ENCODE measurements around the gene NEU3.
"Not testable (repeated sequence)": the region's sequence is repeated elsewhere in the genome, so short reads cannot be mapped to it uniquely, and the experiment has no call there.

The NEU3 gene

GRCh38 chr11:74984070-74984469 lies 4.7 kb upstream of the NEU3 start:
- DNase-seq (ENCODE audit: low spot score): no peak

DNA sequence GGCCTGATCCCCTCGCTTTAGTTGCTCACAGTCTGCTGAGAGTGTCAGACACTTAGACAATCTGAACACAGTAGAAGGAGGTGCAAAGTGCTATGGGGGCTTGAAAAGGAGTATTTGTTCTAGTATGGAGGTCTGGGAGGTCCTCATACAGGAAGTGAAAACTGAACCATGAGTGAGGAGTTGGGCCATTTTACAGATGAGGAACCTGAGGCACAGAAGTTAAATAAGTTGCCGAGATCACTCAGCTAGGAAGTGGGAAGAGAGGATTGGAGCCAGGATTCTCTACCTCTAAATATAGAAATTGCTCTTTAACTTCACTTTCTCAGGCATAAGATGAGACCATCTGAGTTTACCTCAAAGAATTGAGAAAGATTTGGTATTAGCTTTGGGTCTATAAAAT lies 4.0 kb upstream of the NEU3 start:
- no peak for DNase-seq (ENCODE audit: low spot score)

DNA sequence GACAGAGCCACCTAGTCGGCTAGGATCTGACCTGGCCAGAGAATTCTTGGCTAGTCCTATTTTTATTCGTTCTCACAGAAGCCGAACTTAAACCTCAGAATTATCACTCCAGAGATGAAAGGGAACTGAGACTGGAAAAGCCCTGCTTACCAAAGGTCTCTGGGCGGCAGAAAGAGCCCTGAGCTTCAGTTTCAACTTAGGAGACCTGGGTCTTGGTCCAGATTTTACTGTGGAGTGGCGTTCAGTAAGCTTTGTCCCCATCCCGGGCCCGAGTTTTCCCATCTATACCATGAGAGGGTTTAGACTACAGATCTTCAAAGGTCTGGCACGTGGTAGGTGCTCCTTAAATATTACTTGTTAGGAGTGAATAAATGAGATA lies 516 bp downstream of the NEU3 start:
- DNase-seq (ENCODE audit: low spot score): peak; percentile 40

DNA sequence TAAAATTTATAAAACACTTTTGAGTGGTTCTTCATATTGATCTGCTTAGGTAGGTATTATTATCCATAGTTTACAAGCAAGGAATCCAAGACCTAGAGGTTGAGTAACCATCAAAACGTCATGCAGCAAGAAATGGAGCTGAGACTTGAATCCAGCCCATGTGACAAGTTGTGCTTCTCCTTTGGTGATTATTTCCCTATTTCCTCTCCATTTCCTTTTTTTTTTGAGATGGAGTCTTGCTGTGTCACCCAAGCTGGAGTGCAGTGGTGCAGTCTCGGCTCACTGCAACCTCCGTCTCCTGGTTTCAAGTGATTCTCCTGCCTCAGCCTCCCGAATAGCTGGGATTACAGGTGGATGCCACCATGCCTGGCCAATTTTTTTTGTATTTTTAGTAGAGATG lies 1.4 kb downstream of the NEU3 start:
- peak; percentile 27 for DNase-seq (ENCODE audit: low spot score)

DNA sequence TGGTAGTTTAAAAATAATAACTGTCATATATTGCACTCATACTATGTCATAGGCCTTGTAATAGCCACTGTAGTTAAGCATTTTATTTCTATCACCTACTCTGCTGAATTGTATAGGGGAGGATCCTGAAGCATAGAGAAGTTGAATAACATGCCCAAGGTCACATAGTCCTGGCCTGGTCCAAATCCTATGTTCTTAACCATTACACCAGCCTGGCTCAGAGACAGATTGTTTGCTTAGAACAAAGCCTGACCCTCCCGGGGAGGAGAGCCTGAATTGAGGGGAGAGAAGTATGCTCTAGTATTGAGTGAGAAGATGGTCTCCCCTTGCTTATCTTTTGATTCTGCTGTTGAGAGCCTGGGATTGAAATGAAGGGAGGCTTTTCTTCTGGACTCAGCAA lies 2.2 kb downstream of the NEU3 start:
- no peak for DNase-seq (ENCODE audit: low spot score)

DNA sequence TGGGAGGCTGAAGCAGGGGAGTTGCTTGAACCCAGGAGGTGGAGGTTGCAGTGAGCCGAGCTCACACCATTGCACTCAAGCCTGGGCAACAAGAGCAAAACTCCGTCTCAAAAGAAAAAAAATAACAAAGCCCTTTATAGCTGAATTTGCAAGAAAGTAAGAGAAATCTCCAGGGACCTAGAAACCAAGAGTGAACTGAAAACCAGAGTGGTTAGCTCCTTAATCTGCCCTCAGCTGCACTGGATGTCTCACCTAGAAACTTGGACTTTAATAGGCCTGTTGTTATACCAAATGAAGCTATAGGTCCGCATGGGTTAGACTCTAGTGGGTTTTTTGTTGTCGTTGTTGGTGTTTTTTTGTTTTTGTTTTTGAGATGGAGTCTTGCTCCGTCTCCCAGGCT lies 4.1 kb downstream of the NEU3 start:
- no peak for DNase-seq (ENCODE audit: low spot score)

- no peak for DNase-seq (ENCODE audit: low spot score)
Observed at GRCh38 chr11:75000975-75001354, 12.2 kb downstream of the NEU3 start.

GRCh38 chr11:75001686-75002085 lies 13.0 kb downstream of the NEU3 start:
- DNase-seq (ENCODE audit: low spot score): no peak

DNA sequence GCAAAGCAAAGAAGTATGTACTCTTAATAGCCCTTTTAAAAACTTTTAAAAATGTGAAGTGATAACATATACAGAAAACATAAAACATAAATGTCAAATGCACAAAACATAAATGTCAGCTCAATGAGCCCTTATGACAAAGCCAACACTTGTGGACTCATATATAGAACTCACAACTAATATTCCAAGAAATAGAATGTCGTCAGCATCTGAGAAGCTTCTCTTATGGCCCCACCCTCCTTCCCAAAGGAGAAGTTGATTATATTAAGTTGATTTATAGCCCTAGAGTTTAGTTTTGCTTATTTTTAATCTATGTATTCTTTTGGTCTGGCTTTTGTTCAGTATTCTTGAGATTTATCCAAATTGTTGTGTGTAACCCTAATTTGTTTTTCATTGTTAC lies 13.8 kb downstream of the NEU3 start:
- no peak for DNase-seq (ENCODE audit: low spot score)

DNA sequence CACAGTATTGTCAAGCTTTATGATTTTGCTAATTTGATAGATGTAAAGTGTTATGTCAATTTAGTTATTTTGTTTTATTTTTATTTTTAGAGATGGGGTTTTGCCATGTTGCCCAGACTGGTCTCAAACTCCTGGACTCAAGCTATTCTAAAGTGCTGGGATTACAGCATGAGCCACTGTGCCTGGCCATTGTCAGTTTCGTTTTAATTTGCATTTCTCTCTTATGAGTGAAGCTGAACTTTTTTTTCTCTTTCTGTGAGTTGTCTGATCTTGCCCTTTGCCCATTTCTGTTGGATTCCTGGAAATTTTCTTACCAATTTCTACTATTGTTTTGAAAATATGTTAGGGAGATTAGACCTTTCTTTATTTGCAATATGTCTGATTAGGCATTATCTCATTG lies 15.5 kb downstream of the NEU3 start:
- no peak for DNase-seq (ENCODE audit: low spot score)

GRCh38 chr11:75011357-75011756 lies 22.6 kb downstream of the NEU3 start:
- DNase-seq (ENCODE audit: low spot score): no peak

DNA sequence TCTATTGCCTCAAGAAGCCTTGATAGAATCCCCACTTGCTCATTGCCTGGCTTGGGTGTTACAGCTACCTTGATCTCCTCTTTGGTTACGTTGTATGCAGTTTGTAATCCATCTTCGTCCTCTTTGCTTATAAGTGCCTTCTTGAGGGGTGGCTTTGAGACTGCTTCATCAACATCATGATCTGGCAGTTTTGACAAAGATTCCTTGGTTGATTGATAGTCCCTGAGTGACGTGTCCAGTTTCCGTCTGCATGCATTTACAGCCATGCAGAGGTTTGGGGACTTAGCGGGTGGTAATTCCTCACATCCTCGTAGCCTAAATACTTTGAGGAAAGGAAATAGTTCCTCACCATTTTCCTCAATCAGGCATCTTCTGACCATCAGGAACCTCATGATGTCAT lies 23.1 kb downstream of the NEU3 start:
- no peak for DNase-seq (ENCODE audit: low spot score)

GRCh38 chr11:75013051-75013450 lies 24.3 kb downstream of the NEU3 start:
- peak; percentile 21 for DNase-seq (ENCODE audit: low spot score)

- peak; percentile 47 for DNase-seq (ENCODE audit: low spot score)
Observed at GRCh38 chr11:75014129-75014528, 25.4 kb downstream of the NEU3 start.

- DNase-seq (ENCODE audit: low spot score): not testable (repeated sequence)
Observed at GRCh38 chr11:75019200-75019599, 30.5 kb downstream of the NEU3 start.

- DNase-seq (ENCODE audit: low spot score): not testable (repeated sequence)
Observed at GRCh38 chr11:75020328-75020727, 31.6 kb downstream of the NEU3 start.

GRCh38 chr11:75022296-75022695 lies 33.6 kb downstream of the NEU3 start:
- no peak for DNase-seq (ENCODE audit: low spot score)

DNA sequence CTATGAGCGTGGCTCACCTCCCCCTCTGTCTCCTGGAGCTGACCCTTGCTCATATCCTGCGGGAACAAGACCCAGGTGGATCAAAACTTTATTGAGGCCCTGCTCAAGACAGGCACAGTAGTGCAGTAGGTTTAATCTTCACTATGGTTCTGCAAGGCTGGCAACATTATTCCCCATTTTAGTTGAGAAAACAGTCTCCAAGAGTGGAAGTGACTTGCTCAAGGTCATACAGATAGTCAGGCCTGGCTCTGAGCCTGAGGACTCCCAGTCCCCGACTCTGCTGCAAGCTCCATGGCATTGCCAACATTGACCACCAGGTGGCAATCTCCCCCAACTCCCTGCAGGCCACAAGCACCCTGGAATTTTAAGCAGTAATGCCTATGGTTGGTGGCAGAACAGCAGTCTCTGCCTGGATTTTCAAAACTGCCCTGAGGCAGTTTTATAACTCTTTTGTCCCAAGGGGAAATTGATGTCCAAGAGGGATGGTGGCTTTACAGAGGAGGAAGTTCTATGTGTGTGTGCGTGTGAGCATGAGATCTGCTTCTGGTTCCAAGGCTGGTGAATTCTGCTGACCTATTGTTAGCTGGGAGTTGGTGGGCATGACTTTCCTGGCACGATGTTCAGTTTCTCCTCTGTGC lies 34.1 kb downstream of the NEU3 start:
- peak; percentile 79 for DNase-seq (ENCODE audit: low spot score)

- DNase-seq (ENCODE audit: low spot score): no peak
Observed at GRCh38 chr11:75023446-75024067, 34.8 kb downstream of the NEU3 start.

DNA sequence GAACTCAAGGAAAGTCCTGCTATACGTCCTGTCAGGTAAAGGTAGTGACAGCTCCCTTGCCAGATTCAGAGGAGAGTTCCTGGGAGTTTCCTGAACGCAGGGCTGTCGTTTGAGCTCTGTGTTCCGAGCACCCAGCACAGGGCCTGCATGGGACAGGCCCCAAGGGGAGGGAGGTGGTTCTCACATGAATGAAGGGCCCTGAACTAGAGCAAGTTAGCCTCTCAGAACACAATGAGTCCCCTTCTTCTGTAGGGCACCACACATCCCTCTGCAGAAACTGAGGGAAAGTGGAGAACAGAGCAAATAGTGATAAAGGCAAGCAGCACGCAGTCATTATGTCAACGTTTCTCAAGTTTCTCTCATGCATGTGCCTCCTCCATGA lies 35.3 kb downstream of the NEU3 start:
- DNase-seq (ENCODE audit: low spot score): no peak

DNA sequence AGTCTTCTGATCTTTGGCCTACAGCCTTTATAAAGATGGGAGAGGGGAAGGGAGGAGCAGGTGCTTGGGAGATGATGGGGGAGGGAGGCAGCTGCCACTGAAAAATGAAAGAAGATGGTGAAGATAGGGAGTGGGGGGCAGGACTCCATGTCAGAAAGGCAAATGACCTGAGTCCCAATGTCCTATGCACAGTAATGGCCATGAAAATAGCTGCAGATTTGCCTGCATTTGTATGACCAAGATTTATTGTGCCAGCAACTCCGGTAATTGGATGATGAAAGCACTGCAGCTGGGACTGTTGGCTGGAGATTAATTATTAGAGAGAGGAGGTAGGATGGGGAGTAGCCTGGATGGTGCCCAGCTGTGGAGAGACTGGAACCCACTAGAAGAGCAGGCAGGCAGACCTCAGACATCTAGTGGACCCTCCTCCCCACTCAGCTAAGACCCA lies 36.1 kb downstream of the NEU3 start:
- DNase-seq (ENCODE audit: low spot score): no peak

- no peak for DNase-seq (ENCODE audit: low spot score)
Observed at GRCh38 chr11:75025561-75025960, 36.8 kb downstream of the NEU3 start.

DNA sequence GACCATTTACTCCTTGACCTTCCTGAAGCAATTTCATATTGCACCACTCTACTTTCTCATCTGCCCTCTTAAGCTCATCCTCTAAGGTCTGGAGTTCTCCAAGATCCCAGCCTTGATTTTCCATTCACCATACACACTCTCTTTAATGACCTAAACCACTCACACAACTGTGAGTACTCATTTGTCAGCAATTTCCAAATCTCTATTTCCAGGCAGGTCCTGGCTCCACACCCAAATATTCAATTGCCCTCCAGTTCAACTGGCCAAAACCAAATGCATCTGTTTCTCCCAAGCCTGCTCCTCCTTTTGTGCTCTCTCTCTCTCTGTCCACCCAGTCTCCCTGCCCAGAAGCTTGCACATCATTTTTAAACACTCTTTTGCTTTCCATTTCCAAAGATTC lies 39.6 kb downstream of the NEU3 start:
- no peak for DNase-seq (ENCODE audit: low spot score)

DNA sequence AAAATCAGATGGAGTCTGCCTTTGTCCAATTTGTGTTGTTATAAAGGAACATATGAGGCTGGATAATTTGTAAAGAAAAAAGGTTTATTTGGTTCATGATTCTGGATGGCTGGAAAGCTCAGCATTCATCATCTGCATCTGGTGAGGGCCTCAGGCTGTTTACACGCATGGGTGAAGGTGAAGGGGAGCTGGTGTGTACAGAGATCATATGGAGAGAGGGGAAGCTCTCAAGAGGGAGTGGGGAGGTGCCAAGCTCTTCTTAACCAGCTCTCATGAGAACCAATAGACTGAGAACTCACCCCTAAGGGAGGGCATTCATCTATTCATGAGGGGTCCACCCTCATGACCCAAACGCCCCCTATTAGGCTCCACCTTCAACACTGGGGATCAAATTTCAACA lies 40.0 kb downstream of the NEU3 start:
- no peak for DNase-seq (ENCODE audit: low spot score)

Measured in RKO (cell line).